Kasumi-1 (cell line): Measurements from ENCODE around the gene SYT9.
A peak's percentile ranks its signal among the peaks of the same experiment; 100 is the strongest.
"Not testable (repeated sequence)": the region's sequence is repeated elsewhere in the genome, so short reads cannot be mapped to it uniquely, and the experiment has no call there.

Source experiments
- DNase-seq, 2 experiments: peaks; one replicate each; lab custom pipeline; 2025; lab: John Stamatoyannopoulos, UW

Gene SYT9

DNA sequence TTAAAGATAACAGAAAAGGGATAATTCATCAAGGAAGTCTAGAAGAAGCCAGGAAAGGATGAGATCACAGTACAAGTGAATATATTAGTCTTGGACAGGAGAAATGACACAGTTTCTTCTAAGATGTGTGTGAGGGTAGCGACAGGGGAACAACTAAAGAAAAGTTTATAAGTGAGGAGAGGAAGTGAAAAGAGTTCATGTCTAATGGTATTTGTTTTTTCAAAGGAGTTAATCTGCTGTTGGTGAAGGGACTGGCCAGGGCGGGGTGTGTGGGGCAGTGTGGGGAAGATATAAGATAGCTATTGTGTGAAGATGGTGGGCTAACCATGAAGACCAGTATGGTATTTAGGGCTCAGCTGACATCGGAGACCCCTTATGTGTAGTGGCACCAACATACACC, 254.5 kb downstream of the SYT9 start:
- no peak for DNase-seq

DNA sequence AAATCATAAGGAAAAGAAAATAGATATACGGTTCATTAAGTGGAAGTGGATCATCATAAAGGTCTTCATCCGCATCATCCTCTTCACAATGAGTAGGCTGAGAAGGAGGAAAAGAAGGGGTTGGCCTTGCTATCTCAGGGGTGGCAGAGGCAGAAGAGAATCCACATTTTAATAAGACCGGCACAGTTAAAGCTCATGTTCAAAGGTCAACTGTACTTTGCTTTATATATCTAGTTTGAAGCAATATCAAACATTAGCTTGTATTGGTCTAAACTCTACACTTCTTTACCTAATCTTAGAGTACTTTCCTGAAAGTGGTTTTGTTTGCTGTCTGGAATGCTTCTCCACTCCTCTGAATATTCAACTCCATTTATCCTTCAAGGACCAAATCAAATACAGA, 256.4 kb downstream of the SYT9 start:
- no peak for DNase-seq

DNA sequence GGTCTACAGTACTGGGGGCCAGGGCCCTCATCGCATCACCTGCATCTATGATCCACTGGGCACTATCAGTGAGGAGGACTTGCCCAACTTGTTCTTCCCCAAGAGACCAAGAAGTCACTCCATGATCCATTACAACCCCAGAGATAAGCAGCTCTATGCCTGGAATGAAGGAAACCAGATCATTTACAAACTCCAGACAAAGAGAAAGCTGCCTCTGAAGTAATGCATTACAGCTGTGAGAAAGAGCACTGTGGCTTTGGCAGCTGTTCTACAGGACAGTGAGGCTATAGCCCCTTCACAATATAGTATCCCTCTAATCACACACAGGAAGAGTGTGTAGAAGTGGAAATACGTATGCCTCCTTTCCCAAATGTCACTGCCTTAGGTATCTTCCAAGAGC, 258.3 kb downstream of the SYT9 start:
- no peak for DNase-seq

DNA sequence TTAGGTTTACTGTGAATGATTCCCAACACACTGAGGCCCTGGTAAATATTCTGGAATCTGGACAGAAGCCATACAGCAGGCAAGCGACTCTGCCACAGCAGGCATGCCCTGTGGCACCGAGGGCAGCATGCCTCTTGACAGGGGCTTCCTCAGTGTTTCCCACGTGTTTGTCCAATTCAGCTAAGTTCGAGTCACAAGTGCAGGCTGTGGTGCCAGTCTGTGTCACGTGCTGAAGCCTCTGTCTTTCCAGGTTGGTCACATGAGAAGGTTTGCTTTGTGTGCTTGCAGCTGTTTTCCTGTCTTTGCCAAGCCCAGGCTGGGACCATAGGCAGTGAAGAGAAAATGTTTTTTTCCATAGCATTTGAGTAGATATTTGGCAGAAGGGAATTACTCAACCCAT, 259.7 kb downstream of the SYT9 start:
- DNase-seq = peak; percentile 4 to 11

DNA sequence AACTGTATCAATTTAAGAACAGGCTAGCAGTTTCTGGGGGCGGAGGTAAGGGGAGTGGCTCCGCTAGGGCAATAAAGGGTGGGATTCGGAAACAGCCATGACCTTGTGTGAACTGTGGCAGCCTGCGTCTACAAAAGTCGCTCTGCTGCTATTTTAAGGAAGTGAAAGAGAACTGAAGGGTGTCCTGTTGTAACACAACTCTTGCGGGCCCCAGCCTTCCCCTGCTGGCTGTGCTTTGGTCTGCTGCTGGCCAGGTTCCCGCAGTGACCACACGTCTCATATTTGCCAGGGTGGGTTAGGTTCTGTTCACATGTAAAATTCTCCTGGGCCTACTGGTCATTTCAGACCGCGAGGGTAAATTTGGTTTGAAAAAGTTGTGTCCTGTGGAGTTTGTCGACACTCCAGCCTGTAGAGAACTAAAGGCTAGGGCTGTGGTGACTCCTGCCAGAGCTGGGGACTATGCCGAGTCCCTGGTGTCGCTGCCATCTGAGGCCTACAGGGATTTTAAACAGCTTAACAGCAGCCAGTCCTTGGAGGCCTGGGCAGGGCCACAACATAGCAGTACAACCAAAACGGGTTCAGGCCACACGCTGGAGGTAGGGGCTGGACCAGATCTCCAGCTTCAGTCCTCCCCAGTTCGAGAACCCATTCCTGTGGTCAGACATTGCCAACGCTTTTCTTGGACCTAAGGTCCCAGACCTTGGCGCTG, 261.0 kb downstream of the SYT9 start:
- peak; percentile 67 to 73 for DNase-seq

DNA sequence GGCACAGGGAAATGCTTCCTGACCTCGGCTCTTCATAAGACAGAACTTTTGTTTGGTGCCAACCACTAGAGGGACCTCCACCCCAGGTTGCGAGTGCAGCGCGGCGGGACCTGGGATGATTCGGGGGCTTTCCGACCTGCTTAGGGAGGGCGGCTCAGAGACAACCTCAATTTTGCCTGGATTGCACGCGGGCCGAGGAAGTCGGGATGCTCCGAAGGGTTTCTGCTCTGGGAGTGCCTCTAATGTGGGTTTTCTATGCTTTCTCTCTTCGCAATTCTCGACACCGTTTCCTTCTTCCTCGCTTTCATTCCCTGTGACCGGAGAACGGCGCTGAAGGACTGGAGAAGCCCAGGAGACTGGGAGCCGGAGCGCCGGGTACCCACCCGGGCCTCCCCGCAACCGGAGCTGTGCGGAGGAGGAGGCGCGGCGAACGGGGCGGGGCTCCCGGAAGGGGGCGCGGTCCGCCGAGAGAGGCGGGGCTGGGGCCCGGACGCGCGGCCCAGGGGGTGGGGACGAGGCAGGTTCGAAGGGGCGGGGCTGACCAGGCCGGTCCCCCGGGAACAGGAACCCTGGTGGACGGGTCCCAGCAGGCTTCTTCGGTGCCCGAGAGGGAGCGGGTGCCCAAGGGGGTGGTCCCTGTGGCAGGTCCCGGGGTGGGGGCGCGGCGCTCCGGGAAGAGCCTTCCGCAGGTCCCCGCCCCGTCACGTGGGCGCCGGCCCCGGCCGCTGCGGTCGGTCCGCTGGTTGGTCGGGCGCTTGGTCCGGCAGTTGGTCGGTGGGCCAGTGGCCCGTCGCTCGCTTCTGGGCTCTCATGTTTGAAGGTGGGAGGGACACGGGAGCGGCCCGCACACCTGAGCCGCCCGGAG, 261.8 kb downstream of the SYT9 start, which contains the start of gene PPFIBP2:
PPFIBP2 (plus strand) TSS at position 766 of the 865 bp plus-strand sequence. CDS start 35,477 bp downstream, outside the sequence.
- peak; percentile 35 to 42 for DNase-seq

DNA sequence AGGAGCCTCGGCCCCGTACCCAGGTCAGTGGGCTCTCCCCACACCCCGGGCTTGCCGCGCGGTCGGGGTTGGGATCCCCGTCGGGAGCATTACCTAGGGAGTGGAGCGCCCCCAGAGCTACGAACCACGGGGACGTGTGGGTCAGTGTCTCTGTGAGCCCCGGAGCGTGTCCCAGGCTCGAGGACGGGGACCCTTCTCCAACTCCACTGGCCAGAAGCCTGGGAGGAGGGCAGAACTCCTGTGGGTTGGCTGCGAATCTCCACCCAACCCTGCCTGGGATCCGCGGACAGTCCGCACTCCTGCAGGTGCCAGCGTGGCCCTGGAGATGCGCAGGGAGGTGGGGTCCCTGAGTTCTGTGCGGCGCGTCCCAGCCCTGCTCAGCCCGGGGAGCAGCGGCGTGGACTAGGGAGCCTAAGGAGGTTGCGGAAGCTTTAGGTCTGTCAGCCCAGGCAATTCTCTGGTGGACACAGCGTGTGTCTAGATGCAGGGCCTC, 262.4 kb downstream of the SYT9 start:
- peak in 1 of 2 experiments; percentile 1 for DNase-seq

DNA sequence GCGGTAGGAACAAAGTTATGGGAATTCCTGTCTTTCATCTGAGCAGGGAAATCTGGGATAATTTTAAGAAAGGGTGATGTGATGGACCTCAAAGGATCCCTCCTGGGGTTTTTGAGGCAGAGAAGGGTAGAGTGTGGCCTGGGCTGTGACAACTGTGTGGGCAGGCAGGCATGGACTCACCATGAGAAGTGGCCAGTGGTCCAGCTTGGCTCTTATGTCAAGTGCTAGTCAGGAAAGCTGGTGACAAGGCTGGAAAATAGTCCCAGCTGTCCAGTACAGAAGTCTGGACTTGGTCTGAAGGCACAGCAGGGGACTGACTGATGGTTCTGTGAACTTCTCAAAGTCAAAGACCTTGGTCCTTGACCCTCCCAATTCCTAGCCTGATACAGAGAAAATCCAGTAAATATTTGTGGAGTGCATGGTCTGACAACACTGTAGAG, 263.8 kb downstream of the SYT9 start:
- DNase-seq = no peak

DNA sequence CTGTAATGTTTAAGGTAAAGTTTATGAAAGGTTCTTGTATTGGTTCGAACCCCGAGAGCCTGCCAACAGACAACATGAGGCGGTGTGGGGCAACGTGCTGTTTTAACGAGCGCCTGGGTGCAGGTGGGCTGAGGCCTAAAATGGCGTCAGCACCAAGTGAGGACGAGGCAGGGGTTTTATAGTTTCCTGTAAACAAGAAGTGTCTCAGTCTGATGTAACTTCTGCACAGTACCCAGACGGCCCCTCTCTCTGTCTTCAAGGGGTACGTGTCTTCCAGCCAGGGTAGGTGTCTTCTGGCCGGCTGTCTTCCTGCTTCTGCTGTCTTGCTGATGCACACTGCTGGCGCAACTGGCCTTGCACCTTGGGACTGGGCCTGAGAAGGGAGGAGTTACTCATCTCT, 264.8 kb downstream of the SYT9 start:
- DNase-seq = no peak

DNA sequence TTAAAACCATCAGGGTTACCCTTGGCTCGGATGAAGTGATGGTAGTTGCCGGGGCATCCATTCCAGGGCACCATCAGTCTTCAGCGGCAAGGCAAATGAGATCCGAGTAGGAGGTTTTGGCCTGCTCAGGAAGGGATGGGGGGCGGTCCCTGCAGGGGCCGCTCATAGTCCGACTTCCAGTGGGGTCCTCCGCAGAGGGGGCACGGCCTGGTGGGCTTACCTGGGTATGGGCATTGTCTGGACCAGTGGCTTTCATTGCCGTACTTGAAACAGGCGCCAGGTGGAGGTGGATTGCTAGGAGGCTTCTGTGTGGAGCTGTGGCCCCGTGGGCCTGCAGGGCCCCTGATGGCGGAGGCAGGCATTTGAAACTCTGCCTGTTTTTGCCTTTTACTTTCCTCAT, 266.0 kb downstream of the SYT9 start:
- DNase-seq = not testable (repeated sequence)
